Measurements from ENCODE around the gene SHF. TPM values are rescaled to one million over a fixed set of nuclear protein-coding genes. Genes with fewer than 3 reads are reported as not detected.

SHF gene
- total RNA-seq, 2 experiments from 2014 or later: 11.7 to 12.4 TPM

DNA sequence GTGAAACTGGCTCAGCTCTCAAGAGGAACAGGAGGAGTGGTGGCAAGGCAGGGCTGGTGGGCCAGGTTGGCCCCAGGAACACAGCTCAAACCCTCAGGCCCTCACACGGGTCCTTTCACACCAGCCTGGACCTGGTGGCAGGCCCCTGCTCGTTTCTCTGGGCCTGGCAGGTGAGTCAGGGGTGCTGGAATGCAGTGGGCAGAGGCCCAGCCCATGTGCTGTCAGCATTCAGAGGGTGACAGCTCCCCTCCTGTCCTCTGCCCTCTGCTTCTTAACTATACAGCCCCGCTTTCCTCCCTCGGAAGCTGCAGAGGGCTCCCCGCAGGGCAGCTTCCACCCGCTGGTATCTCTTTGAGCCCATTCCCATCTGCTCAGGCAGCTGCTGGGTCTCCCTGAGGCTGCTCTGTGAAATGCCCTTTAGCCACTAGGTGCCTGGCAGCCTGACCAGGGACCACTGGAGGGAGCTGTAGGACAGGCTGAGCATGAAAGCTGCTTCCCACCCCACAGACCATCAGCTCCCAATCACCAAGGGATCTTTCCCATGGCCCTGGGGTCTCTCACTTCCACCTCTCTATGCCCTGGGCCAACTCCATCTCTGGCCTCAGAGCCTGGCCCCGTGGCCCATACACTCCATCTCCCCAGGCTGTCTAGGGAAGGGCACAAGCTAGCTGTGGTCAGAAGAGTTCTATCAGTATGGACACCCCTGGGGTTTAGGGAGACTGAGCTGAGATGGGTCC, 24.8 kb downstream of the SHF start:
- POLR2A ChIA-PET: interaction anchor here (1.1 to 1.7 kb wide), 3 partner anchors 24 to 239 kb away, joined by 3 to 8 read pairs (median 3); partner anchors contain the start of gene SHF
- CTCF ChIA-PET: interaction anchor here (0.6 to 2.7 kb wide), 15 partner anchors 17 to 424 kb away, joined by 3 to 17 read pairs (median 4); partner anchors contain the start of gene BLOC1S6

DNA sequence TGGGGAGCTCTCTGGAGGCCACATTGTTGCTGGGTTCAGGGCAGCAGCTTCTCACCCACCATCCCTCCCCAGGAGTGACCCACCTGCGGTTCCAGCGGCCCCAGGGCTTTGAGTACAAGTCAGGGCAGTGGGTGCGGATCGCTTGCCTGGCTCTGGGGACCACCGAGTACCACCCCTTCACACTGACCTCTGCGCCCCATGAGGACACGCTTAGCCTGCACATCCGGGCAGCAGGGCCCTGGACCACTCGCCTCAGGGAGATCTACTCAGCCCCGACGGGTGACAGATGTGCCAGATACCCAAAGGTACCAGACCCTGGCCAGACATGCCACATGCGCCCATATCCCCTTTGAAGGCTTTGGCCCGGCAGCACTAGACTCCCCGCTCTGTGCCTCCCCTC, 26.1 kb downstream of the SHF start:
- POLR2A ChIA-PET: no interaction called here

DNA sequence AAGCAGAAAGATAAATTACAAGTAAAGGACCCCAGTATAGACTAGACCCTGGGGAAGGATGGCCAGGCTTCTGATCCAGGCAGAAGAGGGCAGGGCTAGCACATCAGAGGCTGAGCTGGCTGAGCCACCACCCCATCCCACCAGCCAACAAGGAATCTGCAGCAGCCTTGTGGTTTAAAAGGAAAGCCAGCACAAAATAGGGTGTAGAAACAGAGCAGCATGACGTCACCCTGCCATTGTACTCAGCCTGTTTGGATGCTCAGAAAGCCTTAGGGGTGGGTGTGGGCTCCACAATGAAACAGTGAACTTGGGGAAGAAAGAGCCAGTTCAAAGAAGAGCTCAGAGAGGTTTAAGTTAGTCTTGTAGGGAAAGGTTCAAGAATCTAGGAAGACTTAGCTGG, 29.8 kb downstream of the SHF start:
- ChIA-PET POLR2A (no interaction called here), CTCF (interaction anchor here (1.2 to 1.3 kb wide), 2 partner anchors 10 to 241 kb away, joined by 3 to 5 read pairs; no protein-coding TSS in a partner anchor)

More for the DNA sequence above, 26.1 kb downstream of the SHF start:
- CTCF ChIA-PET: no interaction called here

DNA sequence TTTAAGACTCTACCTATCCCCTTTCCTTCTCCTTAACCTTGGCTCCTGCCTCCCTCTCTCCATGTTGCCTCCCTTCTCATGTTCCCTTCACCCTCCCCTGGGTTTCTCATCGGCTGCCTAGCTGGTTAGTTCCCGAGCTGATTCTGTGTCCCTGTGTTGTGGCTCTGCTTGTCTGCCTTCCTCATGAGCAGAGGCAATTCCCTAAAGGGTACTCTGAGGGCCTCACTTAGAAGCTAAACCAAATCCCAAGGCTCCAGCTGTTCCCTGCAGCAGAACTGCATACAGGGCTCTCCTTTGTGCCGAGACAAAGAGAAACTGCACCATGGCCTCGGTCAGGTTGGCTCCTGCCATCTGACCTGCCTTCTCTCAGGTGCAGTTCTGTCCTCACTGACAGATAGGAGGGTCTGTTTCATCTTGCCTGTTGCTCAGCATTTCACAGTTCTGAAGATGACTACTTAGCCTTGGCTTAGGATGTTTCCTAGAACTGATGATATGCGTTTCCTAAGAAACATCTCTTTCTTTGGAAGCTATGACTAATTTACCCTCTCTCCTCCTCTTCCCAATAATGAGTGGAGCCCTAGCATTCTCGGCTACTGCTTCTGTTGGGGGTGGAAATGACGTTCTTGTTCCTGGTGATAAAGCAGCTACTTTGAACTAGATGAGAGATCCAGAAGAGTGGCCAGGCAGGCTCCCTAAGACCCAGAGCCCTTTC, 30.9 kb downstream of the SHF start:
- POLR2A ChIA-PET: no interaction called here
- CTCF ChIA-PET: interaction anchor here (0.7 kb wide), 1 partner anchor 24 kb away, joined by 3 read pairs; no protein-coding TSS in a partner anchor

DNA sequence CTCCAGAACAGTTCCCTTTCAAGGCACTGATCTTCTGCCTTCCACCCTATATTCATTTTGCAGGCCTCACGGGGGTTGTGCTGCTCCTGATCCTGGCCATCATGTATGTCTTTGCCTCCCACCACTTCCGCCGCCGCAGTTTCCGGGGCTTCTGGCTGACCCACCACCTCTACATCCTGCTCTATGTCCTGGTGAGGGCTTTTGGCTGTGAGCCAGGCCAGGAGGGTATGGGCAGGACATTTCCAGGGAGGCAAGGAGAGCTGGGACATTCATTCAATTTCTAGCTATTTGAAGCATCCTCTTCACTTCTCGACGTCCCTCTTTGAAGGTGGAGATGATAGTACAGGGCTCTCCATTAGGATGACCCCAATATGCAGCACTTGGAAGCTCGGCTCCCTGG, 32.0 kb downstream of the SHF start:
- CTCF ChIA-PET: interaction anchor here (0.8 to 1.1 kb wide), 2 partner anchors 16 to 40 kb away, joined by 3 to 4 read pairs; no protein-coding TSS in a partner anchor
- POLR2A ChIA-PET: no interaction called here

DNA sequence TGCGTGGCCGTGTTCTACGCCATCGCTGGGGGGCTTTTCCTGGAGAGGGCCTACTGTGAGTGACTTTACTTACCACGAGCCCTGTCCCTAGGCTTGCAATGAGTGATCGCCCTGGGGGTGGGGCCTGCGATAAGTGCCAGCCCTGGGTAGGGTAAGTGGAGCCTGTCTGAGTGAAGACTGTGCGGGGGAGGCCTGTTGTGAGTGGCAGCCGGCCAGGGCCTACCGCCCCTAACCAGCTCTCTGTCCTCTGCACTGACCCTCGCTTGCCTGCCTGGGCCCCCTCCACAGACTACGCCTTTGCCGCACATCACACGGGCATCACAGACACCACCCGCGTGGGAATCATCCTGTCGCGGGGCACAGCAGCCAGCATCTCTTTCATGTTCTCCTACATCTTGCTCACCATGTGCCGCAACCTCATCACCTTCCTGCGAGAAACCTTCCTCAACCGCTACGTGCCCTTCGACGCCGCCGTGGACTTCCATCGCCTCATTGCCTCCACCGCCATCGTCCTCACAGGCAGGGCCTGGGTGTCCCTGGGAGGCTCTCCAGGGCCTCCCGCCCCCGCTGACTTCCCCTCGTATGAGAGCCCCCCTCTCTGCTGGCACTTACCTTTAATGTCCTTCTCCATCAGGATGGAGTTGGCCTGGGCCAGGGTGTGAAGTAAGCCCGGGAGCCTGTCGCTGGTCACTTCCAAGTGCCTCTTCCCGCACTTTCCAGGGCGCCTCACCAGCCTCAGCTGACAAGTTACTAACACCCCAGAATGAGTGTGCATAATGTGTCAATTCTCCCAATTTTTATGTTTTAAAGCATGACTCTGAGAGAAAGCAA, 35.6 kb downstream of the SHF start:
- ChIA-PET POLR2A (no interaction called here), CTCF (no interaction called here)

DNA sequence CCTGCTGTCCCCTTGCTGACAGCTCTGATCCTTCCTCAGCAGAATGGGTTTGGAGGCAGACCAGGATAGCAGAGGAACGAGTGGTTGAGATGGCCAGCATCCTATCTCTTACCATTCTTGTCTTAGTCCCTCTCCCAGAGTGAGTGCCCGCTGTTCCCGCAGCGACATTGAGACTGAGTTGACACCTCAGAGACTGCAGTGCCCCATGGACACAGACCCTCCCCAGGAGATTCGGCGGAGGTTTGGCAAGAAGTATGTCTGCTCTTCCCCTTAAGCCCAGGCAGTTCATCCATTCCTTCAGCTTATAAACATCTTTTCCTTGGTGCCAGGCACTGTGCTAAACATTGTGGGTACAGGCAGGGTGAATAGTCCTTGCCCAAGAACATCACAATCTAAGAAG, 36.8 kb downstream of the SHF start:
- CTCF ChIA-PET: interaction anchor here (1.1 kb wide), 1 partner anchor 12 kb away, joined by 3 read pairs; no protein-coding TSS in a partner anchor
- POLR2A ChIA-PET: no interaction called here

DNA sequence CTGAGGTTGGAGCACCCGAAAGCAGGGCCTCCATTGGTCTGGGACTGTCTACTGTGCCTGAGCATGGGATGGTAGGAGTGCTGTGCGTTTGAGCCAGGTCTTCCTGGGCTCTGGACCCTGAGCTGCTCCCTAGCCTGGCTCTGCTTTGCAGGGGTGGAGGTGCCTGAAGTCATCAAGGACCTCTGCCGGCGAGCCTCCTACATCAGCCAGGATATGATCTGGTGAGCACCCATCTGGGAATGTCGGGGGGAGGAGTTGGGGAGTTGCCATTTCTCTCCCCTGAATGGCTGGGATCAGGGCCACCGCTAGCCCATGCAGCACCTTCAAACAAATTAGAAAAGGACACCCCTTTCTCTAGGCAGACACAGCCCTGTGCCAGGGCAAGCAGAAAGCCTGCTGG, 37.3 kb downstream of the SHF start:
- CTCF ChIA-PET: interaction anchor here (1.1 kb wide), 1 partner anchor 12 kb away, joined by 3 read pairs; no protein-coding TSS in a partner anchor
- POLR2A ChIA-PET: no interaction called here

DNA sequence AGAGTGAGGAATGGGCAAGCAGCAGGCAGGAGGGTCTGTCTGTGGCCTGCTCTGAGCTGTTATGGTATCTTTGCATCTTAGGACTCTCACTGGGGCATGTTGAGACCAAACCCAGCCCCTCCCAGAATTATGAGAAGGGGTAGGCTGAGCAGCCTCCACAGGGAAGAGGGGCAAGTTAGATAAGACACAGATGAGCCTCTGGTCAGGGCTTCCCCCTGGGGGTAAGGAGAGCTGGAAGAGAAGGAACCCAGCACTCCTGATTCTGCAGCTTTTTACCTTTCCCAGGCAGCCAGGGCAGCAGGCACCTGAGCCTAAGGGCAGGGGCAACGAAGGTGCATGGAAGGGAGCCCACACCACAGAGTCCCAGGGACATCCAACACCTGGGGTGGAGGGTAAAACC, 38.7 kb downstream of the SHF start:
- ChIA-PET CTCF (no interaction called here), POLR2A (no interaction called here)

DNA sequence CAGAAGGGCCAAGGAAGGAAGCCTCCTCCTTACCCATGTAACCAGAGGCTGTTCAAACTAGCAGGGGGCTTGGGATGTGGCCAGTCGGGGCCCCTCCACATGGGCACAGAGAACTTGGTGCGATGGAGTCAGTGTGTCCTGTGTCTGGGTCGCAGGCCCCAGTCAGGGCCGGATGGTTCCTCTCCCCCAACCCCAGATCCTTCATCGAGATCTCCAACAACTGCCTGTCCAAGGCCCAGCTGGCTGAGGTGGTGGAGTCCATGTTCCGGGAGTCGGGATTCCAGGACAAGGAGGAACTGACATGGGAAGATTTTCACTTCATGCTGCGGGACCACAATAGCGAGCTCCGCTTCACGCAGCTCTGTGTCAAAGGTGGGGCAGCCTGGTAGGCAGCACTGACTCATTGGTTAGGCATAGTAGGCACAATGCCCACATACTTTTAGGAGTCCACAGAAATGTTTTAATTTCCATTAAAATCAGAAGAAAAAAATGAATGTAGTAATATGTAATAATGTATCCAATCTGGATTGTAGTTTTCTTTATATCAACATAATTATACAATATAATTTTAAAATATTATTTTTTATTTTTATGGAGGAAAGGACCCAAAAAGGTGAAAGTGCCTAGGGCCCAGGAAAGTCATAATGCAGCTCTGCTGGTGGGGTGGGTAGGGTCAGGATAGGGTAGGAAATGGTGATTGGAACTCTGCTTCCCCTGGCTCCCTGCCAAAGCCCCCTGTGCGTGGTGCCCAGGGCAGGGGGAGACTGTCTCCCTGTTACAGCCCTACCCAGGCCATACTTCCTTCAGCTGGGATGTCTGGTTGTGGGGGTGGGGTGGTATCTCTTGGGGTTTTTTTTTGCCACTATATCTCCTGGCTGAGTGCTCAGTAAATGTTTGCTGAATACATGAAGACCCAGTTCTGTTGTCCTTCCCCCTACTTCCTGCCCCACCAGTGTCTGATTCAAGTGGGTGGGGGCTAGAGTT, 39.4 kb downstream of the SHF start:
- CTCF ChIA-PET: no interaction called here

DNA sequence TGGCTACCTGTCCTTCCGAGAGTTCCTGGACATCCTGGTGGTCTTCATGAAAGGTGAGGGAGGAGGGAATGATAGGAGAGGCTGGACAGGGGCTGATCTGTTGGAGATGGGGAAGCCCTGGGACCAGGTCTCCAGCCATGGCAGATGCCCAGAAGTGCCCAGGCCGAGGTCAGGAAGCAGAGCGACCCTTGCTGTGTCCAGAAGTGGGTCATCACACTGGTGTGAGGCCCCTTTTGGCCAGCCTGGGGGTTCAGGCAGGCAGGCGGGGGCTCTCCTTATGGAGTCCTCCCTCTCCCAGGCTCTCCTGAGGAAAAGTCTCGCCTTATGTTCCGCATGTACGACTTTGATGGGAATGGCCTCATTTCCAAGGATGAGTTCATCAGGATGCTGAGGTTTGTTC, 40.2 kb downstream of the SHF start:
- CTCF ChIA-PET: no interaction called here
- POLR2A ChIA-PET: no interaction called here

More for the DNA sequence above, 39.4 kb downstream of the SHF start:
- POLR2A ChIA-PET: no interaction called here

DNA sequence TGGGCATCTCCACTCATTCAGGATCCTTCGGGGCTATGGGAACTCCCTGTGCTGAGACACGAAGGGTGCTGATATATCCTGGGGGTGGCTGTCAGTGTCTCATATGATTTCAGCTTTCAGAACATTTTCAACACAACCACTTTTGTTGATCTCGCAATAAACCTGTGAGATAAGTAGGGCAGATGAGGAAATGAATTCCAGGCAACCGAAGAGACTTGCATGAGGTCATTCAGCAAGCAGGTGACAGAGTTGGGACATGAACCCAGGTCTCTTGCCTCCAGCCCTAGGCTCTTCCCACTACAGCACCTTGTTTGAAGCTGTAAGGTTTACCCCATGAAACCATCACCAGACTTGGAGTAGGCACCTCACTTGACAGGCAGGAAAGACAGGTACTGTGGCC, 41.4 kb downstream of the SHF start:
- ChIA-PET CTCF (interaction anchor here (1.5 kb wide), 1 partner anchor 17 kb away, joined by 4 read pairs; no protein-coding TSS in a partner anchor), POLR2A (no interaction called here)

DNA sequence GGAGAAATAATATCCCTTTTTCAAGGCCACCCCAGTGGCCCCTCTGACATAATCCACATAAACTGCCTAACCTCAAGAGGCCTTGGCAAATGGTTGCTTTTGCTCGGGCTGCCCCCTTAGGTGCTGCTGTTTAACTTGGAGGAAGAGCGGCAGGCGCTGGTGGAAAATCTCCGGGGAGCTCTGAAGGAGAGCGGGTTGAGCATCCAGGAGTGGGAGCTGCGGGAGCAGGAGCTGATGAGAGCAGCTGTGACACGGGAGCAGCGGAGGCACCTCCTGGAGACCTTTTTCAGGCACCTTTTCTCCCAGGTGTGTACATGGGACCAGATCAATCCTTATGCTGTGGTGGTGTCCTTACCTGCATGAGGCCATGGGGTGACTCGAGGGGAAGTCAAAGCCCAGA, 43.0 kb downstream of the SHF start:
- POLR2A ChIA-PET: no interaction called here
- CTCF ChIA-PET: no interaction called here

DNA sequence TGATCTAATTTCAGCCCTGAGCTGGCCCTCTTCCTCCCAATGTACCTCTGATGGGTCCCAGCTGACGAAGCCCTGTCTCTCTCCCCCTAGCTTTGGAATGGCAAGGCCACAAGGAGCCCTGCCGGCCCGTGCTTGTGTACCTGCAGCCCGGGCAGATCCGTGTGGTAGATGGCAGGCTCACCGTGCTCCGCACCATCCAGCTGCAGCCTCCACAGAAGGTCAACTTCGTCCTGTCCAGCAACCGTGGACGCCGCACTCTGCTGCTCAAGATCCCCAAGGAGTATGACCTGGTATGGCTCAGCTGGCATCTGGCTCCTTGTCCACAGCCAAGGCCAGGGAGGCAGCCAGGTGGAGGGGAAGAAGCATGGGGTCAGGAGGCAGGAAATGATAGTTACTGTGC, 43.8 kb downstream of the SHF start:
- CTCF ChIA-PET: no interaction called here
- POLR2A ChIA-PET: no interaction called here

DNA sequence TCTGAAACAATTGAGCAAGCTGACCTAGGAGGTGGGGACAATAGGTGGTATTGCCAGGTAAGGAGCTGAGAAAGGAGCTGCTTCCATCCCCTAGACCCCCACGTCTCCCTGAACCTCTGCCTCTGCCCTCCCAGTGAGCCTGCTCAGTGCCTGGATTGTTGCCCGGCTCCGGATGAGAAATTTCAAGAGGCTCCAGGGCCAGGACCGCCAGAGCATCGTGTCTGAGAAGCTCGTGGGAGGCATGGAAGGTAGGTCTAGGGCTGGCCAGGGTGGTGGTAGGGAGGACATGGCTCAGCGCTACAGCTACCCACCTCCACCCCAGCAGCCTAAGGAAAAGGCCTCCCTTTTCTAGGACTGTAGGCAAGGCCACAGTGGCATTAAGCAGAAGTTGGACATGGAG, 44.7 kb downstream of the SHF start:
- CTCF ChIA-PET: no interaction called here
- POLR2A ChIA-PET: no interaction called here

DNA sequence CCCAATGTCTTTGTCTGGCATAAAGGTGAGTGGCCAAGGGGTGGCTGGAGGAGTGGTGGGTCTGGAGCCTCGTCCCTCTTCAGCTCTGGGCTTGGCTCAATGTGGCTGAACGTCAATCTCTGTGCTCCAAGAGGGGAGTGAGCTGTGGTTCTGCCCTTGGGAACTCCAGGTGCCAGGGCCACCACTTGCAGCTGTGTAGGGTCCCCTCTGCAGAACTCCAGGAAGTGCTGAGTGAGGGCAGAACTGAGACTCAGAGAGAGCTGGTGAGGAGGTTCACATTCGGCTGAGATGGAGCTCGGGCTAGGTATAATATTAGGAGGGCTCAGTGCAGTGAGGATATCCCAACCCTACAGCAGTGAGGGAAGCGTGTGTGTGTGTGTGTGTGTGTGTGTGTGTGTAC, 46.4 kb downstream of the SHF start:
- ChIA-PET CTCF (interaction anchor here (1.2 kb wide), 1 partner anchor 23 kb away, joined by 4 read pairs; no protein-coding TSS in a partner anchor), POLR2A (no interaction called here)

DNA sequence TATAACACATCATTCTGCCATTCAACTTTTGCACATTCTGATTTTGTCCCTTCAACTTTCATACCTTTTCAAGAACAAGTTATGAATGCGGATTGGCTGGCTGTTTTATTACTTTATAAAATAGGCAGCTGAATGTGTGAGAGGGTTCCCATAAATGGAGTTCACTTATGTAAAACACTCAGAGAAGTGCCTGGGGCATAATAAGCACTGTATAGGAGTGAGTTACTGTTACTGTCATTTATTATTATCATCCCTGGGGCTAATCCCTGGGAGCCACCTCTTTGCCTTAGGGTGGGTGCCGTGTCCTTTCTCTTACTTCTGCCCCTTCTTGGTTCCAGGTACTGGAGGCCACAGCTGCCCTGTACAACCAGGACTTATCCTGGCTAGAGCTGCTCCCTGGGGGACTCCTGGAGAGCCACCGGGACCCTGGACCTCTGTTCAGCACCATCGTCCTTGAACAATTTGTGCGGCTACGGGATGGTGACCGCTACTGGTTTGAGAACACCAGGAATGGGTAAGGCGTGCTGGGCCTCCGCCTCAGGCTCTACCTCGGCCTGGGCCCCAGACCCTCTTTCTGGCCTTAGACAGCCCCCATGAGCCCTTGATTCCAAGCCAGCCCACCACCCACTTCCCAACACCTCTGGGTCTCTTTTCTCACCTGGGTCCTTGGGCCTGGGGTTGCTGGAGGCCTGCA, 47.1 kb downstream of the SHF start:
- ChIA-PET CTCF (interaction anchor here (0.9 to 1.2 kb wide), 2 partner anchors 15 to 23 kb away, joined by 4 read pairs; no protein-coding TSS in a partner anchor), POLR2A (no interaction called here)

DNA sequence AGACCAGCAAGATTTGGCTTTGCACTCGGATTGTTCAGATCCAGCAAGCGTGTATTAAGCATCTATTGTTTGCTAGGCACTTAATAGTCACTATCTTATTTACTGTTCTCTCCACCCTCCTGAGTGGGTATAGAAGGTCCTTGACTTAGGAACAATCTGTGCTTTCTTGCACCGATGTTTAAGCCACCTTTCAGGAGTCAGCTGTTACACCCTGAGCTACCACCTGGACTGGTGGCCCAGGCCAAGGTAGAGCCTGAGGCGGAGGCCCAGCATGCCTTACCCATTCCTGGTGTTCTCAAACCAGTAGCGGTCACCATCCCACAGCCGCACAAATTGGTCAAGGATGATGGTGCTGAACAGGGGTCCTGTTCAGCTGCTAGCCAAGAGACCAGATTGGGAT, 48.0 kb downstream of the SHF start:
- ChIA-PET POLR2A (no interaction called here), CTCF (interaction anchor here (0.9 kb wide), 1 partner anchor 16 kb away, joined by 4 read pairs; no protein-coding TSS in a partner anchor)

Measured in activated CD8-positive, alpha-beta memory T cell treated with anti-CD3 and anti-CD28 coated beads for 36 hours (primary cell).